GM12891 (cell line): ENCODE results near the gene KCNMA1.

Experiments
- PAX5 ChIP-seq: IDR thresholded peaks from 2 replicates; pipeline ENCODE4 v1.6.1; 2011; ENCODE audit warnings: low read length, moderate library complexity, mild to moderate bottlenecking; ENCODE audit not compliant: insufficient read depth, severe bottlenecking
- POLR2A ChIP-seq: IDR thresholded peaks from 2 replicates; pipeline ENCODE4 v1.6.1; 2011; ENCODE audit warnings: low read depth, low read length, control low read depth
- POLR2AphosphoS5 ChIP-seq: IDR thresholded peaks from 2 replicates; pipeline ENCODE4 v1.6.1; 2011; ENCODE audit warnings: low read depth, low read length, control low read depth
- SPI1 ChIP-seq: IDR thresholded peaks from 2 replicates; pipeline ENCODE4 v1.6.1; 2011; ENCODE audit warnings: low read depth, low read length, control low read depth

GRCh38 chr10:77669892-77670291 lies 32.3 kb upstream of the KCNMA1 start:
- TF ChIP-seq POLR2A (no peak), POLR2AphosphoS5 (no peak), PAX5 (no peak), SPI1 (no peak)
